ENCODE results near the gene OR2J1. TPM values are rescaled to one million over a fixed set of nuclear protein-coding genes. Genes with fewer than 3 reads are reported as not detected.

The OR2J1 gene
- not detected for total RNA-seq

DNA sequence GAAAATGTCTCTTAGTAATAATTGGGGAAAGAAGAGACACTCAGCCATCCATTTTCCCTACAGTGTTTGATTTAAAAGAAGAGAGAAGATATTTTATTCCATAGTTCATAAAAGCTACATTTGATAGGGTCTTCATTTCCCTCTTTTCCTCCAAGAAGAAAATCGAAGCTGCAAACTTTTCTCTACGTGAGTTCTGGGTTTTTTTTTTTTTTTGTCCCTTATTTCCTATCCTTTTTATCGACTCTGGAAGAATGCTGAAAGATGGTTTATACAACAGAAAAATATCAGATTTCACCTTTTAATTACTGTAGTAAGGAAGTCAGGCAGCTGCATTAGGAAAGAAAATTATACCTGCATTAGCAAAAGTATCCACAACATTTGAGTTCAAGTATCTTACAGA, at the start of gene OR2J1:
TSS of gene OR2J1 (plus strand) at position 301 of the 400 bp plus-strand sequence. CDS start 1,453 bp downstream, outside the sequence.
- TF ChIP-seq, protein P1, sequence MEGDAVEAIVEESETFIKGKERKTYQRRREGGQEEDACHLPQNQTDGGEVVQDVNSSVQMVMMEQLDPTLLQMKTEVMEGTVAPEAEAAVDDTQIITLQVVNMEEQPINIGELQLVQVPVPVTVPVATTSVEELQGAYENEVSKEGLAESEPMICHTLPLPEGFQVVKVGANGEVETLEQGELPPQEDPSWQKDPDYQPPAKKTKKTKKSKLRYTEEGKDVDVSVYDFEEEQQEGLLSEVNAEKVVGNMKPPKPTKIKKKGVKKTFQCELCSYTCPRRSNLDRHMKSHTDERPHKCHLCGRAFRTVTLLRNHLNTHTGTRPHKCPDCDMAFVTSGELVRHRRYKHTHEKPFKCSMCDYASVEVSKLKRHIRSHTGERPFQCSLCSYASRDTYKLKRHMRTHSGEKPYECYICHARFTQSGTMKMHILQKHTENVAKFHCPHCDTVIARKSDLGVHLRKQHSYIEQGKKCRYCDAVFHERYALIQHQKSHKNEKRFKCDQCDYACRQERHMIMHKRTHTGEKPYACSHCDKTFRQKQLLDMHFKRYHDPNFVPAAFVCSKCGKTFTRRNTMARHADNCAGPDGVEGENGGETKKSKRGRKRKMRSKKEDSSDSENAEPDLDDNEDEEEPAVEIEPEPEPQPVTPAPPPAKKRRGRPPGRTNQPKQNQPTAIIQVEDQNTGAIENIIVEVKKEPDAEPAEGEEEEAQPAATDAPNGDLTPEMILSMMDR (IDR thresholded peaks at IDR 0.05), result no peak
- TF ChIP-seq POLR2A (IDR thresholded peaks at IDR 0.05), result no peak
- Histone ChIP-seq H3K9me3 (no peaks in the 10 kb centered on the region), H3K27ac (no peak within 1 kb of the TSS), H3K36me3 (no peaks in the 10 kb centered on the region), H3K4me3 (no peak within 1 kb of the TSS), H3K27me3 (peaks cover 0 to 3% of the 10 kb centered on the region in 2 donors), H3K4me1 (no peaks in the 10 kb centered on the region)
- intact Hi-C loops (cut with DNase I; ENCODE audit: low total_unique reads), result no loop called here
- DNase-seq, result no peak

DNA sequence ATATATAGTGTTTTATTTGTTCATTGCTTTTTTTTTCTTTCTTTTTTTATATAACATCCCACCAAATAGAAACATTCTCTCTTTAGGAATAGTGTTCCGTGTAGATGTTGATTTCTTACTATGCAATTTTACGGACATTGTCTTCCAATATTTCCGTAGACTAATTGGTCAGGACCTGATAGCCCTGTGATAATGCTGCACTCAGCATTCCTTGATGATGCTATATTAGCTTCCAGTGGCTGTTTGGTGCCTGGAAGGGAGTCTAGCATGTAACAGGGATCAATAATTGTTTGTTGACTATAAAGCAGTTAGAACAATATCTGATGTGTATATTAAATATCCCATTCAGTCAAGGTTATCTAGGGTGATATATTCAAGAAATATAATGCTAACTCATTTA, 47.6 kb upstream of the OR2J1 start:
- TF ChIP-seq, protein P1 (IDR thresholded peaks at IDR 0.05), result no peak
- no peak for TF ChIP-seq POLR2A (IDR thresholded peaks at IDR 0.05)
- no peak overlapping the region for H3K27ac ChIP-seq
- H3K36me3 ChIP-seq, result no peaks in the 10 kb centered on the region
- H3K27me3 ChIP-seq, result no peaks in the 10 kb centered on the region
- DNase-seq, result no peak
- no peaks in the 10 kb centered on the region for H3K9me3 ChIP-seq
- no peaks in the 10 kb centered on the region for H3K4me1 ChIP-seq
- no peak overlapping the region for H3K4me3 ChIP-seq
- intact Hi-C loops (cut with DNase I; ENCODE audit: low total_unique reads), result no loop called here

DNA sequence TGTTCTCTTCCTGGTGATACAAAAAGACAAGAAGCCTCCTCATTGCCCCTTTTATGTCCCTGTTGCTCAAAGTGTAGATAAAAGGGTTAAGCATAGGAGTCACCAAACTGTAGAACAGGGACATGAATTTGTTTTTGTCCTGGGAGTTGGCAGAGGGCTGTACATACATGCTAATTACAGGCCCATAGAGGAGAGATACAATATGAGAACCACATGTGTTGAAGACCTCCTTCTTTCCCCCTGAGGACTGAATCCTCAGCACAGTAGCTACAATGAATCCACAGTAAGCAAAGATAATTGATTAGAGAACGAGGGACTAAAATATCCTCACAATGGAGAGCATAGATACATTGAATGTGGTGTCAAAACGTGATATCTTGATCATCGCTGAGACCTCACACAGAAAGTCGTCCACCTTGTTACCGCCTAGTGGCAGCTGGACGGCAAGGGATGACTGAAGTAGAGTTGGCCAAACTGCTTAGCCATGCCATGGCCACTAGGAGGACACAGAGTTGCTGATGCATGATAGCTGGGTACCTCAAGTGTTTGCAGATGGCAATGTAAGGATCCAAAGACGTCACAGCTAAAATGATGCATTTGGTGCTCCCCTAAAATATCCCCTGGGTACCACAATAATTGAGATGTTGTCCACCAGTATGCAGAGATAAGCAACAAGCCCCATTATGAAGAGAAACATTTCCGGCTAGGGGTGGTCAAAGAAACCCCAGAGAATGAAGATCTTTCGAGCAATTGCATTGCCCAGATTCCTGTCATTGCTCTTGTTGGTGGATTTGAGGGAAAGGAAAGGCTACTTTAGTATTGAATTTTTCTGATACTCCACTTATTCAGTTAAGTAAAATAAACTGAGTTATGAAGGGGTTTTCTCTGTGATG, 27.2 kb upstream of the OR2J1 start:
- Histone ChIP-seq H3K4me1 (no peaks in the 10 kb centered on the region), H3K4me3 (no peak overlapping the region), H3K36me3 (no peaks in the 10 kb centered on the region), H3K9me3 (no peaks in the 10 kb centered on the region), H3K27ac (no peak overlapping the region), H3K27me3 (no peaks in the 10 kb centered on the region)
- intact Hi-C loops (cut with DNase I; ENCODE audit: low total_unique reads), result no loop called here
- DNase-seq, result no peak
- TF ChIP-seq POLR2A (IDR thresholded peaks at IDR 0.05), result no peak
- TF ChIP-seq, protein P1 (IDR thresholded peaks at IDR 0.05), result peak in 1 of 4 experiments; percentile 10

DNA sequence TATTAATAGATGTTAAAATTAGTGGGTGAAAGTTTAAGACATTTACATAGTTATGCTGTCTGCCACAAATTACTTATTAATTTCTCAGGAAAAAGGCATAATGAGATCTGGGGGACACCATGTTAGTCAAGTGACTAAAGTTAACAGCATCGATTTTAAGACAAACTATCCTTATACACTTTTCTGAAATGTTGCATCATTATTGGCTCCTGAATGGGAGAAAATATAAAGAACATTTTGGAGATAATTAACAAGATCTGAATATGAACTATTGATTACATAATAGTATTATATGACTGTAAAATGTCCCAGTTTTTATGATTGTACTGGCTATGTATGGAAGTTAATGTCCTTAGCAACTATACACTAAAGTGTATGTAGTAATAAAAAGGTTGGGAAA, 20.1 kb upstream of the OR2J1 start:
- Histone ChIP-seq H3K36me3 (no peaks in the 10 kb centered on the region), H3K9me3 (no peaks in the 10 kb centered on the region), H3K4me1 (no peaks in the 10 kb centered on the region), H3K27ac (no peak overlapping the region), H3K27me3 (no peaks in the 10 kb centered on the region), H3K4me3 (no peak overlapping the region)
- no peak for DNase-seq
- no peak for TF ChIP-seq POLR2A (IDR thresholded peaks at IDR 0.05)
- TF ChIP-seq, protein P1 (IDR thresholded peaks at IDR 0.05), result no peak
- intact Hi-C loops (cut with DNase I; ENCODE audit: low total_unique reads), result no loop called here

DNA sequence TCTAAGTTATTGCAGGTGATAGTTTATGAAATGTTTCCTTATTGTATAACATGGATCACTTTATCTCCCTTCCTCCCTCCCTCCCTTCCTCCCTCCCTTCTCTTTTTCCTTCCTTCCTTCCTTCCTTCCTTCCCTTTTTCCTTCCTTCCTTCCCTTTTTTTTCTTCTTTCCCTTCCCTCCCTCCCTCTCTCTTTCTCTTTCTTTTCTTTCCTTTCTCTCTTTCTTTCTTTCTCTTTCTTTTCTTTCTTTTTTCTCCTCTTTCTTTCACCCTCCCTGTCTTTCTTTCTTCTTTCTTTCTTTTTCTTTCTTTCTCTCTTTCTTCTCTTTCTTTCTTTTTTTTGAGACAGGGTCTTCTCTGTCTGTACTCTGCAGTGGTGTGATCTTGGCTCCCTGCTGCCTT, 18.0 kb upstream of the OR2J1 start:
- no peak for DNase-seq
- H3K4me3 ChIP-seq, result no peak overlapping the region

More for the DNA sequence above, 18.0 kb upstream of the OR2J1 start:
- Histone ChIP-seq H3K4me1 (no peaks in the 10 kb centered on the region), H3K27me3 (no peaks in the 10 kb centered on the region), H3K27ac (no peak overlapping the region), H3K9me3 (no peaks in the 10 kb centered on the region), H3K36me3 (no peaks in the 10 kb centered on the region)
- TF ChIP-seq, protein P1 (IDR thresholded peaks at IDR 0.05), result no peak
- TF ChIP-seq POLR2A (IDR thresholded peaks at IDR 0.05), result no peak
- intact Hi-C loops (cut with DNase I; ENCODE audit: low total_unique reads), result no loop called here

Data from uterus (tissue), 4 donors.